ENCODE results near the gene RARRES1. TPM values are rescaled to one million over a fixed set of nuclear protein-coding genes. Genes with fewer than 3 reads are reported as not detected.

The RARRES1 gene
- total and polyA plus RNA-seq, 10 donors: 1.8 to 20.9 (median 4.9) TPM

GRCh38 chr3:158649791-158650190 is 82.5 kb downstream of the RARRES1 start:
- TF ChIP-seq POLR2A (IDR thresholded peaks at IDR 0.05) (no peak), POLR2AphosphoS5 (IDR thresholded peaks at IDR 0.05) (no peak)
- TF ChIP-seq, protein P1, sequence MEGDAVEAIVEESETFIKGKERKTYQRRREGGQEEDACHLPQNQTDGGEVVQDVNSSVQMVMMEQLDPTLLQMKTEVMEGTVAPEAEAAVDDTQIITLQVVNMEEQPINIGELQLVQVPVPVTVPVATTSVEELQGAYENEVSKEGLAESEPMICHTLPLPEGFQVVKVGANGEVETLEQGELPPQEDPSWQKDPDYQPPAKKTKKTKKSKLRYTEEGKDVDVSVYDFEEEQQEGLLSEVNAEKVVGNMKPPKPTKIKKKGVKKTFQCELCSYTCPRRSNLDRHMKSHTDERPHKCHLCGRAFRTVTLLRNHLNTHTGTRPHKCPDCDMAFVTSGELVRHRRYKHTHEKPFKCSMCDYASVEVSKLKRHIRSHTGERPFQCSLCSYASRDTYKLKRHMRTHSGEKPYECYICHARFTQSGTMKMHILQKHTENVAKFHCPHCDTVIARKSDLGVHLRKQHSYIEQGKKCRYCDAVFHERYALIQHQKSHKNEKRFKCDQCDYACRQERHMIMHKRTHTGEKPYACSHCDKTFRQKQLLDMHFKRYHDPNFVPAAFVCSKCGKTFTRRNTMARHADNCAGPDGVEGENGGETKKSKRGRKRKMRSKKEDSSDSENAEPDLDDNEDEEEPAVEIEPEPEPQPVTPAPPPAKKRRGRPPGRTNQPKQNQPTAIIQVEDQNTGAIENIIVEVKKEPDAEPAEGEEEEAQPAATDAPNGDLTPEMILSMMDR (IDR thresholded peaks at IDR 0.05 in 8 of 11, conservative IDR thresholded peaks at IDR 0.05 in 3 of 11): no peak
- no peak for DNase-seq
- H3K4me3 ChIP-seq: no peak overlapping the region
- H3K27ac ChIP-seq: no peak overlapping the region
- no peaks in the 10 kb centered on the region for H3K9me3 ChIP-seq
- intact Hi-C loops (cut with DNase I; ENCODE audit: low total_unique reads): no loop called here
- peaks cover 0 to 89% (median 55%) of the 10 kb centered on the region in 6 donors for H3K36me3 ChIP-seq
- peaks cover 12 to 47% (median 27%) of the 10 kb centered on the region in 6 donors for H3K4me1 ChIP-seq
- WGBS, 5 donors: 56 to 71% (median 63%) methylated on average over 4 of the region's 4 CpGs
- no peaks in the 10 kb centered on the region for H3K27me3 ChIP-seq (replicated peaks in 1 of 7)

Small RNAs within 50 kb of the gene (small RNA-seq; reads per million reads assigned to genes)
- gene AC080013.6: 0 reads per million in 4 donors

Other genes starting within 250 kb of the RARRES1 start
- gene MLF1, start 161.3 kb downstream of the RARRES1 start, total RNA-seq: 1 to 10 TPM; 1.3 to 4.1 (median 2.9) TPM
- 1 to 10 TPM; 2.3 to 3.7 (median 2.7) TPM for gene MLF1, start 161.3 kb downstream of the RARRES1 start, polyA plus RNA-seq
- gene GFM1, start 87.9 kb downstream of the RARRES1 start, total RNA-seq: 10 to 100 TPM; 38.8 to 56.5 (median 49.3) TPM
- 10 to 100 TPM; 11.8 to 13.1 (median 12.4) TPM for gene GFM1, start 87.9 kb downstream of the RARRES1 start, polyA plus RNA-seq
- 10 to 100 TPM in 4 of 7 donors, 1 to 10 TPM in 3; 7.9 to 17.3 (median 11.3) TPM for gene LXN, start 59.8 kb downstream of the RARRES1 start, total RNA-seq
- gene LXN, start 59.8 kb downstream of the RARRES1 start, polyA plus RNA-seq: 10 to 100 TPM; 12.3 to 18.6 (median 16.0) TPM
- gene MFSD1, start 69.6 kb upstream of the RARRES1 start, total RNA-seq: 100 to 1,000 TPM in 5 of 7 donors, 10 to 100 TPM in 2; 65.6 to 155 (median 129) TPM
- gene MFSD1, start 69.6 kb upstream of the RARRES1 start, polyA plus RNA-seq: 10 to 100 TPM; 34.5 to 46.3 (median 42.9) TPM